ENCODE data around the gene MIF4GD. TPM values are rescaled to one million over a fixed set of nuclear protein-coding genes. Genes with fewer than 3 reads are reported as not detected.
A peak's percentile ranks its signal among the peaks of the same experiment; 100 is the strongest.

The MIF4GD gene
- total RNA-seq, 1 experiment from 2014 or later, result 26.1 TPM

GRCh38 chr17:75267153-75267410, 3.9 kb downstream of the MIF4GD start:
- Histone ChIP-seq H2BK15ac (ENCODE audit: low read depth, low read length) (no peak overlapping the region), H3K9me3 (ENCODE audit: control insufficient read depth, low read depth, low read length) (no peaks in the 10 kb centered on the region), H4K20me1 (ENCODE audit: control insufficient read depth, insufficient read depth, insufficient read length) (no peaks in the 10 kb centered on the region), H3K23ac (ENCODE audit: insufficient read length, low read depth, low read length) (no peak overlapping the region), H3K18ac (ENCODE audit: insufficient read length, low read depth, low read length) (no peak overlapping the region), H2BK5ac (ENCODE audit: insufficient read length, low read length) (no peak overlapping the region), H3K27ac (ENCODE audit: insufficient read length, low read depth, low read length) (no peak overlapping the region), H2AFZ (ENCODE audit: low read length) (no peak overlapping the region), H4K5ac (ENCODE audit: insufficient read length, low read depth, low read length) (no peak overlapping the region), H3K9ac (ENCODE audit: extremely low read depth, insufficient read length, low read length) (no peak overlapping the region), H2BK20ac (ENCODE audit: low read depth, low read length, poor library complexity, severe bottlenecking) (no peak overlapping the region), H2BK120ac (ENCODE audit: low read depth, low read length, poor library complexity, severe bottlenecking) (no peak overlapping the region), H2AK5ac (ENCODE audit: insufficient read length, low read length) (no peak overlapping the region), H3T11ph (ENCODE audit: low read length) (no peak overlapping the region), H3K27me3 (ENCODE audit: insufficient read depth, low read length) (no peaks in the 10 kb centered on the region), H3K4ac (ENCODE audit: low read depth, low read length) (no peak overlapping the region), H3K4me1 (ENCODE audit: insufficient read depth, low read length) (no peaks in the 10 kb centered on the region), H4K8ac (replicated peaks; ENCODE audit: insufficient read length, low read depth, low read length) (no peak overlapping the region), H4K91ac (ENCODE audit: insufficient read length, low read depth, low read length) (no peak overlapping the region), H3K4me2 (ENCODE audit: insufficient read depth, insufficient read length, low read length) (no peak overlapping the region), H3K23me2 (ENCODE audit: insufficient read length, low read depth, low read length, poor library complexity, severe bottlenecking) (peaks cover 23% of the 10 kb centered on the region), H3K14ac (ENCODE audit: insufficient read depth, low read length) (no peak overlapping the region), H3K56ac (ENCODE audit: insufficient read length, low read depth, low read length) (no peak overlapping the region), H3K79me1 (ENCODE audit: insufficient read depth, low read depth, low read length, poor library complexity, severe bottlenecking) (no peaks in the 10 kb centered on the region), H2BK12ac (ENCODE audit: insufficient read length, low read depth, low read length) (no peak overlapping the region), H3K79me2 (ENCODE audit: insufficient read depth, low read length) (peaks cover 2% of the 10 kb centered on the region; the same call in 1 of the 2 replicates)
- Mint-ChIP-seq H3K4me3 (no peak overlapping the region), H3K4me1 (peaks cover 24 to 31% of the 10 kb centered on the region in 2 experiments), H3K9me3 (no peaks in the 10 kb centered on the region), H3K27ac (peak overlapping the region in 1 of 3 experiments; percentile 85; a peak in 2 of 7 replicates), H3K27me3 (ENCODE audit: low read depth) (no peaks in the 10 kb centered on the region; the same call in 1 of the 2 replicates), H3K36me3 (ENCODE audit: insufficient read depth in 1 of 3, low read depth in 3 of 3) (peaks cover 8 to 50% (median 49%) of the 10 kb centered on the region in 3 experiments; a peak in 6 of 7 replicates)
- no peak for DNase-seq
- TF ChIP-seq, protein P1, sequence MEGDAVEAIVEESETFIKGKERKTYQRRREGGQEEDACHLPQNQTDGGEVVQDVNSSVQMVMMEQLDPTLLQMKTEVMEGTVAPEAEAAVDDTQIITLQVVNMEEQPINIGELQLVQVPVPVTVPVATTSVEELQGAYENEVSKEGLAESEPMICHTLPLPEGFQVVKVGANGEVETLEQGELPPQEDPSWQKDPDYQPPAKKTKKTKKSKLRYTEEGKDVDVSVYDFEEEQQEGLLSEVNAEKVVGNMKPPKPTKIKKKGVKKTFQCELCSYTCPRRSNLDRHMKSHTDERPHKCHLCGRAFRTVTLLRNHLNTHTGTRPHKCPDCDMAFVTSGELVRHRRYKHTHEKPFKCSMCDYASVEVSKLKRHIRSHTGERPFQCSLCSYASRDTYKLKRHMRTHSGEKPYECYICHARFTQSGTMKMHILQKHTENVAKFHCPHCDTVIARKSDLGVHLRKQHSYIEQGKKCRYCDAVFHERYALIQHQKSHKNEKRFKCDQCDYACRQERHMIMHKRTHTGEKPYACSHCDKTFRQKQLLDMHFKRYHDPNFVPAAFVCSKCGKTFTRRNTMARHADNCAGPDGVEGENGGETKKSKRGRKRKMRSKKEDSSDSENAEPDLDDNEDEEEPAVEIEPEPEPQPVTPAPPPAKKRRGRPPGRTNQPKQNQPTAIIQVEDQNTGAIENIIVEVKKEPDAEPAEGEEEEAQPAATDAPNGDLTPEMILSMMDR (conservative IDR thresholded peaks at IDR 0.05), result no peak
- no CpG with 5 or more reads among the region's 2 CpGs for WGBS (ENCODE audit: extremely low coverage, insufficient read length, low lambda C conversion rate)

Measured in H9 (cell line).